HG03378 (cell line): ENCODE measurements around the gene C10orf90.

Experiments used
- ATAC-seq: cut with Tn5 transposase; IDR thresholded peaks from one replicate; pipeline ENCODE4 v1.9.1; 2021; ENCODE audit warnings: mild to moderate bottlenecking, moderate library complexity; ENCODE audit not compliant: unreplicated experiment

C10orf90 gene

GRCh38 chr10:126434235-126434634 is 236.3 kb downstream of the C10orf90 start:
- no peak for ATAC-seq

GRCh38 chr10:126433351-126433750 is 237.1 kb downstream of the C10orf90 start:
- no peak for ATAC-seq

GRCh38 chr10:126432507-126432906 is 238.0 kb downstream of the C10orf90 start:
- no peak for ATAC-seq

- ATAC-seq: no peak
These were observed 238.7 kb downstream of the C10orf90 start for GRCh38 chr10:126431816-126432215.

GRCh38 chr10:126430512-126430911 is 240.0 kb downstream of the C10orf90 start:
- ATAC-seq: no peak

GRCh38 chr10:126429275-126429674 is 241.2 kb downstream of the C10orf90 start:
- no peak for ATAC-seq

GRCh38 chr10:126425489-126426065 is 244.9 kb downstream of the C10orf90 start:
- no peak for ATAC-seq

- no peak for ATAC-seq
These were observed 245.5 kb downstream of the C10orf90 start for GRCh38 chr10:126425032-126425431.

- ATAC-seq: no peak
These were observed 246.6 kb downstream of the C10orf90 start for GRCh38 chr10:126423732-126424491.

GRCh38 chr10:126422567-126422966 is 247.9 kb downstream of the C10orf90 start:
- no peak for ATAC-seq

GRCh38 chr10:126421756-126422256 is 248.7 kb downstream of the C10orf90 start:
- no peak for ATAC-seq

- no peak for ATAC-seq
These were observed 249.8 kb downstream of the C10orf90 start for GRCh38 chr10:126420567-126421300.

GRCh38 chr10:126417220-126417825 is 253.2 kb downstream of the C10orf90 start:
- no peak for ATAC-seq

- no peak for ATAC-seq
These were observed 260.7 kb downstream of the C10orf90 start for GRCh38 chr10:126409821-126410220.

- ATAC-seq: no peak
These were observed 261.4 kb downstream of the C10orf90 start for GRCh38 chr10:126408953-126409641.

- ATAC-seq: no peak
These were observed 262.7 kb downstream of the C10orf90 start for GRCh38 chr10:126407831-126408230.

- no peak for ATAC-seq
These were observed 265.2 kb downstream of the C10orf90 start for GRCh38 chr10:126405239-126405775.

- ATAC-seq: no peak
These were observed 267.5 kb downstream of the C10orf90 start for GRCh38 chr10:126402721-126403695.

- ATAC-seq: no peak
These were observed 269.9 kb downstream of the C10orf90 start for GRCh38 chr10:126400641-126401040.
